ENCODE results near the gene SRBD1.

DNA sequence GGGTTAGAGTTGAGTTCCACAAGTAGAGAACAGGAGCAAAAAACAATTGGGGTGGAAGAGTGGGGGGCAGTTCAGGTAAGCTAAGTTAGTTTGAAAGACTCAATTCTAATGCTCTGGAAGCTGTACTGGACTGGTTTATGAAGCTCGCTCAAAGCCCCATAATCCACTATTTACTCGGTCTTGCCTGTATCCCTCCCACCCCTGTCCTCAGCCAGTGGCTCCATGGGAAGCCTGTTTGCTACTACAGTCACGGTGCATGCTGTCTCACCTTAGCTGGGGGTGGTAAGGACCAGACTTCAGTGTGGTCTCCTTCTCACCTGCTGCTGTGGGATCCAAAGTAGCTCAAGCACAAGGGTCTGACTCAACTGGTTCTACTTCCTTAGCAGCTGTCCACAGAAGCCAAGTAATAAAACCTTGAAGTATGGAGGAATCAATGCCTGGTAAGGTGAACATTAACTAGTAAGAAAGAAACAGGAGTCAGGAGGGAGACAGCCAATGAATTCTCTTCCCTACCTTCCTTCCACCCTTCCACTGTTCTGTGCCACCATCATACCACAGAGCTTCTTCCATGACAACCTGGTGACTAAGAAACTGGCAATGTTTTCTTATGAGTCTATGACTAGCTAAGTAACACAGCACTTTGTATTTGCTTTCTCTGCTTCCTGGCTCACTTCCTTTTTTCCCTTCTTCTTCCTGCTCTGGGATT, 230.8 kb downstream of the SRBD1 start:
- no peak for TF ChIP-seq POLR2A (IDR thresholded peaks at IDR 0.05; ENCODE audit: low read length)
- TF ChIP-seq RCOR1 (IDR thresholded peaks at IDR 0.05; ENCODE audit: low read depth, low read length), result no peak
- TF ChIP-seq RAD21 (conservative IDR thresholded peaks at IDR 0.05 in 1 of 2, IDR thresholded peaks at IDR 0.05 in 1 of 2), result no peak
- TF ChIP-seq, protein P1, sequence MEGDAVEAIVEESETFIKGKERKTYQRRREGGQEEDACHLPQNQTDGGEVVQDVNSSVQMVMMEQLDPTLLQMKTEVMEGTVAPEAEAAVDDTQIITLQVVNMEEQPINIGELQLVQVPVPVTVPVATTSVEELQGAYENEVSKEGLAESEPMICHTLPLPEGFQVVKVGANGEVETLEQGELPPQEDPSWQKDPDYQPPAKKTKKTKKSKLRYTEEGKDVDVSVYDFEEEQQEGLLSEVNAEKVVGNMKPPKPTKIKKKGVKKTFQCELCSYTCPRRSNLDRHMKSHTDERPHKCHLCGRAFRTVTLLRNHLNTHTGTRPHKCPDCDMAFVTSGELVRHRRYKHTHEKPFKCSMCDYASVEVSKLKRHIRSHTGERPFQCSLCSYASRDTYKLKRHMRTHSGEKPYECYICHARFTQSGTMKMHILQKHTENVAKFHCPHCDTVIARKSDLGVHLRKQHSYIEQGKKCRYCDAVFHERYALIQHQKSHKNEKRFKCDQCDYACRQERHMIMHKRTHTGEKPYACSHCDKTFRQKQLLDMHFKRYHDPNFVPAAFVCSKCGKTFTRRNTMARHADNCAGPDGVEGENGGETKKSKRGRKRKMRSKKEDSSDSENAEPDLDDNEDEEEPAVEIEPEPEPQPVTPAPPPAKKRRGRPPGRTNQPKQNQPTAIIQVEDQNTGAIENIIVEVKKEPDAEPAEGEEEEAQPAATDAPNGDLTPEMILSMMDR (IDR thresholded peaks at IDR 0.05), result no peak
- no peak for TF ChIP-seq MYC (IDR thresholded peaks at IDR 0.05; ENCODE audit: borderline replicate concordance, low read length)
- no peak for TF ChIP-seq TP53 (CRISPR knock-in tag; IDR thresholded peaks at IDR 0.05)
- TF ChIP-seq, protein P2, sequence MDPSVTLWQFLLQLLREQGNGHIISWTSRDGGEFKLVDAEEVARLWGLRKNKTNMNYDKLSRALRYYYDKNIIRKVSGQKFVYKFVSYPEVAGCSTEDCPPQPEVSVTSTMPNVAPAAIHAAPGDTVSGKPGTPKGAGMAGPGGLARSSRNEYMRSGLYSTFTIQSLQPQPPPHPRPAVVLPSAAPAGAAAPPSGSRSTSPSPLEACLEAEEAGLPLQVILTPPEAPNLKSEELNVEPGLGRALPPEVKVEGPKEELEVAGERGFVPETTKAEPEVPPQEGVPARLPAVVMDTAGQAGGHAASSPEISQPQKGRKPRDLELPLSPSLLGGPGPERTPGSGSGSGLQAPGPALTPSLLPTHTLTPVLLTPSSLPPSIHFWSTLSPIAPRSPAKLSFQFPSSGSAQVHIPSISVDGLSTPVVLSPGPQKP (IDR thresholded peaks at IDR 0.05; ENCODE audit: low read depth, low read length), result no peak
- TF ChIP-seq MAFK (IDR thresholded peaks at IDR 0.05; ENCODE audit: partially characterized antibody), result no peak
